Endometrial microvascular endothelial cells (primary cell): ENCODE data around the gene UNC5B. TPM values are rescaled to one million over a fixed set of nuclear protein-coding genes. Genes with fewer than 3 reads are reported as not detected.

Experiments
- in situ Hi-C: cut with HindIII; loops from 2 replicates; pipeline ENCODE4 v1.10.0; 2017; ENCODE audit warnings: low sequenced_read_pairs, low pct_unique_long_range_greater_than_20kb; ENCODE audit errors: inconsistent ontology term
- total RNA-seq: library from RNA; depleted of rRNA; stranded (reverse); fragments of >200 nt; gene quantifications from one replicate; pipeline ENCODE4 v1.2.3, GENCODE V29; 2015; ENCODE audit errors: inconsistent ontology term

The UNC5B gene
- total RNA-seq, 1 donor from 2014 or later = 7.2 TPM

DNA sequence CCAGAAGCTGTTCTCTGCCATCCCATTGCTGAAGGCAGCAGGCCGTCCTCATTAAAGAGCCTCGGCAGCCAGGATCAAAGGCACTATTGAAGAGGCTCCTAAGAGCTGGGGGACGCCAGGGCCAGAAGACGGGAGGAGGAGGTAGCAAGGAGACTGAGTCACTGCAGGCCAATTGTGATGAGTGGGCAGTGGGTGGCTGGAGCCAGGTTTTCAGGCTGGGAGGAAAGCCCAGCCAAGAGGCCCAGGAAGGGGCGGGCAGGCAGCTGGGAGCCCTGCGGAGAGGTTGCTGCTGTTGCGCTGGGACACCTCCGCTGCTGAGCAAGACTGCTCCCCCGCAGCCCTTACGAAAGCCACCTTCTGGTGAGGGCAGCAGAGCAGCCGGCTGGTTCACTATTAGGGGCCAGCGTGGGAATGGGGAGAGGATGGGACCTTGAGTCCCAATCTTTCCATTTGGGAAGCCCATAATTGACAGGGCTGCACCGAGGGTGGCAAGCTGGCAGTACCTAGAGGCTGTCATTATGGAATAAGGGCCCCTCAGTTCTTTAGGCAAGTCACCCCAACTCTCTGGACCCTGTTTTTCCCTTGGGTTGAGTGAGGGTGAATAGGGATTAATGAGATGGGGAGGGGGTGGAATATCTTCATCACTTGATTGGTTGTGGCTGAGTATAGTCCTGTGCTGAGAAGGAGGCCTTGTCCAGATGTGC is 48.4 kb downstream of the UNC5B start:
- in situ Hi-C loops = no loop called here

DNA sequence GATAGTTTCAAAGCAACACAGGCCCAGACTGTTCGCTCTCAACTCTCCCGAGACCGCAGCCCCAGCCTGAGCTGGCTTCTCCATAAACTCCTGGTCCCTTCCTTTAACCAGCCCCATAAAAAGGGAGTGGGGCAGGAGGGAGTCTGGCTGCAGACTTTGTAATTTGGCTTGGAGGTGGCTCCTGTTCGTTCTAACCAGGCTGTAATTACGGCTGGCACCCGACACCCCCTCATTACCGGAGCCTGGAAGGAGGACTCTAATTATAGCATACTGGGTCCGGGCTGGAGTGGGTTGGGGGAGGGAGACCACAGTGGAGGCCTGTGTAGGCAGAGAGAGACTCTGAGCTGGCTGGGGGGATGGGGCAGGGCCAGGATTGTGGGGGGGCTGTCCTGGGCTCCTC is 49.7 kb downstream of the UNC5B start:
- in situ Hi-C loops = no loop called here

- in situ Hi-C loops = no loop called here
These were observed 50.4 kb downstream of the UNC5B start for GRCh38 chr10:71262817-71263216.

GRCh38 chr10:71263376-71263775 is 51.0 kb downstream of the UNC5B start:
- in situ Hi-C loops = no loop called here

DNA sequence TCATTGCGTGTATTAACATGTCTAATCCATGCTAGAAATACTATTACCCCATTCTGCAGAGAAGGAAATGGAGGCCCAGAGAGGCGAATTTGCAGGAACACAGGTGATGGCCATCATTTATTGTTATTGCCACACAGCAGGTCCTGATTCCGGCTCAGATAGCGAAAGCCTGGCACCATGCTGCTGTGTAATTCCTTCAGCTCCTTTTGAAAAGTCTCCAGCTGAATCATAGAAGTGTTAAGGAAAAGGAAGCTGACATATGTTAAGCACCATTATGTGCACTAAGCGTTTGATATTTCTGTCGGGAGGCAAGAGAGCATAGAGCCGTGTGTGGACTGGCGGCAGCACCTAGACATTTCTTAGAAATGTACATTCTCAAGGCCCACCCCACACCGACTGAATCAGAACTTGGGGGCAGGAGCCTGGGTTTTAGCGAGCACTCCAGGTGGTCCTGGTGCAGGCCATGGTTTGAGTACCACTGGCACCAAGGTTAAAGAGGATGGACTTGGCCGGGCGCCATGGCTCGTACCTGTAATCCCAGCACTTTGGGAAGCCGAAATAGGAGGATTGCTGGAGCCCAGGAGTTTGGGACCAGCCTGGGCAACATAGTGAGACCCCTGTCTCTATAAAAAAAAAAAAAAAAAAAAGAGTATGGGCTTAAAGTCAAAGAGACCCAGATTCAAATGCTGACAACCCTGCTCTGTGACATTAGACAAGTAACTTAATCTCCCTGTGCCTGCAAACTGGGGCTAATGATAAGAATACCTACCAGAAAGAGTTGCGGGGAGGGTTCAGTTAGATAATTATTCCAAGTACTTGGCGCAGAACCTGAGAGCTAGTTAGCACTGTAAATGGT is 52.2 kb downstream of the UNC5B start:
- in situ Hi-C loops = no loop called here

GRCh38 chr10:71265201-71265575 is 52.8 kb downstream of the UNC5B start:
- in situ Hi-C loops = no loop called here

- in situ Hi-C loops = no loop called here
These were observed 53.3 kb downstream of the UNC5B start for GRCh38 chr10:71265618-71266146.

DNA sequence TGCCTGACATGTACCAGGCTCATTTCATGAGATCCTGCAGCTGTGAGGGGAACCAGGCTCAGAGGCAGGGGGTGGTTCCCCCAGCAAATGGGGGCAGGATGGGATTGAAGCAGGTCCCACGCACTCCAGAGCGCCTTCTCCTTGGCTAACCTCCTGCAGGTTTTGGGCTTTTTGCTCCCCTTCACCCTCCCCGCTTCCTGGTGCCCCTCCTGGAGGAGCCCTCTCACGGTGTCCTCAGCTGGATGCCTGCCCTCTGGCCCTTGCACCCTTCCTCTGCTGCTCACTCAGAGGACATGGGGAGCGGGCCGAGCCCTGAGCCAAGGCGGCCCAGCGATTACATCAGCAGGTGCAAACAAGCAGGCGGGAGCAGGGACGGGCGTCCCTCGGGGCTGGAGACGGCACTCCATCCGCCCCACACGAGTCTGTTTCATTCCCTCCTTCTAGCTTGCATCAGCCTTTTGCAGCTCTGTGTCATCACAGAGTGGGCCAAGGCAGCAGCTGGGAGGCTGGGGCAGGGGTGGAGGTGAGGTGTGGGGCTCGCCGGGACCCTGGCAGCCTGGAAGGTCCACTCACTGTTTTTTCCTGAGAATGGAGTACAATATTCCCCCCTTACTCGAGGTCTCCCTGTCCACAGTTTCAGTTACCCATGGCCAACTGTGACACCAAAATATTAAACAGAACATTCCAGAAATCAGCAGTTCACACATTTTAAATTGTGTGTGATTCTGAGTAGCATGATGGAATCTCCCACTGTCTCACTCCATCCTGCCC is 54.0 kb downstream of the UNC5B start:
- in situ Hi-C loops = no loop called here

GRCh38 chr10:71266918-71267442 is 54.6 kb downstream of the UNC5B start:
- in situ Hi-C loops = no loop called here

- in situ Hi-C loops = no loop called here
These were observed 55.3 kb downstream of the UNC5B start for GRCh38 chr10:71267508-71268240.

DNA sequence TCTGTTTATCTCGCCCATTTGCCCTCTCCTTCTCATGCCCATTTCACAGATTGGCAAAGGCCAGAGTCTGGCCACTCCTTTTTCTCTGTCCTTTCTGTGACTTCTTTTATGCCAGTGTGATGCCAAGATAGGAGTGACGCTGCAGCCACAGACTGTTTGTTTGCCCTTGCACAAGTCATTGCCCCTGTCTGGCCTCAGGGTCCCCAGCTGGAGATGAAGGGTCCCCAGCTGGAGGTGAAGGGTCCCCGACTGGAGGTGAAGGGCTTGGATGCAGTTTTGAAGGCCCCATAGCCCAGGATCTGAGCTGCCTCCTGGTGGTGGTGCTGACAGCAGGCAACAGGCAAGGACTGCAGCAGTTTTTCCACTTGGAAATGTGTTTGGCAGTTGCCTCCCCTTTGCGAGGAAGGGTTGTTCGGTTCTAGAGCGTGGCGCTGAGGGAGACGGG is 55.9 kb downstream of the UNC5B start:
- in situ Hi-C loops = no loop called here

GRCh38 chr10:71268758-71269157 is 56.4 kb downstream of the UNC5B start:
- in situ Hi-C loops = no loop called here

- in situ Hi-C loops = no loop called here
These were observed 57.2 kb downstream of the UNC5B start for GRCh38 chr10:71269301-71270288.

DNA sequence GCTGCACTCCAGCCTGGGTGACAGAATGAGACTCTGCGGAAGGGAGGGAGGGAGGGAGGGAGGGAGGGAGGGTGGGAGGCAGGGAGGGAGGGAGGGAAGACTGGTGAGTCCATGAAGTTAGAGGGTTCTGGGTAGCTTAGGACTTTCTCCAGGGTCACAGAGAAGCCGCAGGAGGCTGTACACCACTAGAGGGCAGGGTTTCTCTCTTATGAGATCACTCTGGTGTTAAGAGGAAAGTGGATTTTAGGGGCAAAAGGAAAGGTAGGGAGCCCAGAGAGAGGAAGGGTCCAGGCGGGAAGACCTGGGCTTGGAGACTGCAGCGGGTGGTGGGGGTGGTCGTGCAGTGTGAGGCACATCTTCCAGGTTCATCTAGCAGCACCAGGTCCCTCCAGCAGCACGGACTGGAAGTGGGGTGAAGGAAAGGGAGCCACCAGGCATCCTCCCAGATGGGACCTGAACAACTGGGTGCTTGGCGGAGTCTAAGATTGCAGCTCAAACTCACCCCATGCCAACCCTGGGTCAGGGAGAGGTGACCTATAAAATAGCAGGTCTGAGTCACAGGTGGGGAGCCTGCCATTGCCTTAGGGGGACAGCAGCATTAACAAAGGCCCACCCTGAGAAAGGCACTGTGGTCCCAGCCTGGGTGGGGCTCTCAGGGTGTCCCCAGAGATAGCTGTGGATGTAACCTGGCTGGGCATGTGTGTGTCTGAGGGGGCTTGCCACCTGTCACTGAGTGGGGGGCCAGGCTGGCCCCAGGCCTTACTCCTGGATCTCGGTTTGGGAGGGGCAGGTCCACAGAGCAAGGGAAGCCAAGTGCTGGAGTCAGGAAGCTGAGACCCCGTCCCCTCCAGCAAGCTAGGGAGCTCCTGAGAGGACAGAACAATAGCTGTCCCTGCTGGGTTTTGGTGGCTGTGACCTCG is 58.2 kb downstream of the UNC5B start:
- in situ Hi-C loops = no loop called here

DNA sequence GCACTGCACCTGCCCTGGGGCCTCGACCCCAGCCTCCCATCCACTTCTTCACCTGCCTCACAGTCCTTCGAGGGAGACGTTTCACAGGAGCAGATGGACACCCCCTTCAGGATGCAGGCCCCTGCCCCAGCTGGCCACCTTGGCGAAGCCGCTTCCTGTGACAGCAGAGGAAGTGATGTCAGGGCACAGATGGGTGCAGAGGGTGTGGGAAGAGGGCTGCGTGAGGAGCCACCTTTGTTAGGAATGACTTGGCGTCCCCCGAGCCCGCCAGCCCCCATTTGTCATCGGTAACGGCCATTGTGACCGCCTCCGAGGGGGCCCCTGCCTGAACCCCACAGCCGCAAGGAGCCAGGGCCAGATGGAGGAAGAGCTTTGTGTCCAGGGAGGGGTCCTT is 59.3 kb downstream of the UNC5B start:
- in situ Hi-C loops = no loop called here

DNA sequence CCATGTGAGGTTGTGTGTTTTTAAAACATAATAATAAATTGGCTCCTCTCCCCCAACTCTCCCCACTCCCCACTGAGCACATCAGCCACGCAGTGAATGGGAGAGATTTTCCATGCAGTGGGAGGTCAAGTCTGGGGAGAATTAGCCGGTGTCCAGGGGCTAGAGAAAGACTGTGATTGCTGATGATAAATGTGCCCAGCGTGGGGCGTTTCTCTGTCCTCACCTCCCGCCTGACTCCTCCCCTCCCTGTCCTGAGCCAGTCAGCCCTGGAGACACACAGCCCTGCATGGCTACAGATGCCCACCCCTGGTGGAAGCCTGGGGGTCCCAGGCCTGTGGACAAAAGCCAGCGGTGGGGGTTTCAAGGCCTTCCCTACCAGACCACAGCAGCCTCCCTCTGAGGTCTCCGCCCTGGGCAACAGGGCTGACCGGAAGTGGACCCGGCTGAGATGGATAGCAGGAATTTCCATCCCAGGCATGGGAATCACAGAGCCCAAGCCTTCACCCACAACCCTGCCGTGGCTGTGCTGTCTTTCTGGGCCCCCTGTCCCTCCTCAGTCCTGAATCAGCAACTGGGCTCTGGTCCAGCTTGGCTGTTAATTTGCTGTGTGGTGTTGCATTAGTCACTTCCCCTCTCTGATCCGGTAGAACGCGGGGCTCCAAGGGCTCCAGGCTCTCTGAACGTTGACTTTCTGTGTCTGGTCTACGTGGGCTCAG is 59.8 kb downstream of the UNC5B start:
- in situ Hi-C loops = no loop called here
